ENCODE measurements around the gene CAB39L. TPM values are rescaled to one million over a fixed set of nuclear protein-coding genes. Genes with fewer than 3 reads are reported as not detected.
A peak's percentile ranks its signal among the peaks of the same experiment; 100 is the strongest.

CAB39L gene
- total and polyA plus RNA-seq, 2 of the 4 experiments (the other 2 are of a cell fraction), result 8.5 to 16.7 TPM

DNA sequence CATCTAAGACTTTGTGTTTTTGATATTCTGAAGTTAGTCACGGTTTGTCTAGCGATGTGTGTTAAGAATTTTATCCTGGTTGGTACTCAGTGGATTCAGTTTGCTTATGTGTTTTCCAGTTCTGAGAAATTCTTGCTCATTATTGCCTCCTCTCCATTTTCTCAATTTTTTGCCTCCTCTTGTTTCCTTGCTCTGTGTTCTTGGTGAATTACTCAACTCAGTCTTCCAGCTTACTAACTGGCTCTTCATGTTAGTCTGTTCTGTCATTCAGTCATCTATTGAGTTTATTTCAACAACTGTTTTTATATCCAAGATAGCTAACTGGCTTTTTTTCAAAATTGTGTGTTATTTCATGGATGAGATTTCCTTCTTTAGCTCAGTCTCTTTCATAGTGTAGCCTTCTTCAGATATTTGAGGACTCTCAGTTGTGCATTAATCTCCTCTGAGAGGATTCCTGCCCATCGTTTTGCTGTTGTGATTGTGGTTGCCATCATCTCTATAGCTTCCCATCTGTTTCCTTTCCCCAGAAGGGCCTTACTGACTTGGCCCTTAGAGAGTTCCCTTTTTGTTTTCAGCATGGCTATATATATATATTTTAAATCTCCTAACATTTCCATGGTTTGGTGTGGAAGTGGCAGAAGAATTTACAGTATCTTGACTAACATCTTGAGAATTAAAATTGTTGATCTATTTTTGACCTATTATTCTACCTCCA is 6.4 kb upstream of the CAB39L start:
- ChIA-PET POLR2A (ENCODE audit: unreplicated experiment) (interaction anchor here (0.6 kb wide), 1 partner anchor 55 kb away, joined by 5 read pairs; no protein-coding TSS in a partner anchor), CTCF (no interaction called here)
- H3K79me1 ChIP-seq (ENCODE audit: low read depth in 1 of 2, low read length in 2 of 2), result peaks cover 14 to 36% of the 10 kb centered on the region in 2 experiments
- H3K27me3 ChIP-seq (ENCODE audit: control insufficient read depth, insufficient read depth, low read length), result no peaks in the 10 kb centered on the region
- H4K8ac ChIP-seq (ENCODE audit: low read depth in 2 of 2, low read length in 2 of 2), result peak overlapping the region in 1 of 2 experiments; percentile 32; a peak in 2 of 4 replicates
- H2AFZ ChIP-seq (replicated peaks; ENCODE audit: low read length, poor library complexity), result no peak overlapping the region
- ATAC-seq (ENCODE audit: low read depth) (no peak), DNase-seq (no peak)
- H2BK5ac ChIP-seq (ENCODE audit: low read depth, low read length, poor library complexity, severe bottlenecking), result peak overlapping the region; percentile 64
- no peaks in the 10 kb centered on the region for H3K9me1 ChIP-seq (ENCODE audit: insufficient read depth, low read length)
- H4K5ac ChIP-seq (ENCODE audit: low read depth, low read length), result peak overlapping the region; percentile 59; the same call in 1 of the 2 replicates
- no peaks in the 10 kb centered on the region for H3K9me3 ChIP-seq (ENCODE audit: control insufficient read depth, insufficient read depth, low read length)
- BruUV-seq (replicated peaks), result no TSS peak
- no peak for TF ChIP-seq RFX5 (IDR thresholded peaks at IDR 0.05; ENCODE audit: low read depth, low read length)
- no peak for TF ChIP-seq RCOR1 (IDR thresholded peaks at IDR 0.05; ENCODE audit: insufficient replicate concordance, low read length)
- no peak for TF ChIP-seq SMC3 (IDR thresholded peaks at IDR 0.05; ENCODE audit: low read depth, low read length)
- no peak for TF ChIP-seq RAD21 (IDR thresholded peaks at IDR 0.05; ENCODE audit: low read length)
- TF ChIP-seq, protein P1, sequence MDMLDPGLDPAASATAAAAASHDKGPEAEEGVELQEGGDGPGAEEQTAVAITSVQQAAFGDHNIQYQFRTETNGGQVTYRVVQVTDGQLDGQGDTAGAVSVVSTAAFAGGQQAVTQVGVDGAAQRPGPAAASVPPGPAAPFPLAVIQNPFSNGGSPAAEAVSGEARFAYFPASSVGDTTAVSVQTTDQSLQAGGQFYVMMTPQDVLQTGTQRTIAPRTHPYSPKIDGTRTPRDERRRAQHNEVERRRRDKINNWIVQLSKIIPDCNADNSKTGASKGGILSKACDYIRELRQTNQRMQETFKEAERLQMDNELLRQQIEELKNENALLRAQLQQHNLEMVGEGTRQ (IDR thresholded peaks at IDR 0.05; ENCODE audit: low read depth, low read length), result no peak
- no peaks in the 10 kb centered on the region for H3K36me3 ChIP-seq (ENCODE audit: control insufficient read depth, insufficient read depth, low read length)
- H2BK15ac ChIP-seq (ENCODE audit: low read depth, low read length), result peak overlapping the region; percentile 6; the same call in 2 of the 3 replicates
- no peaks in the 10 kb centered on the region for H4K20me1 ChIP-seq (ENCODE audit: insufficient read depth, low read length)
- H4K91ac ChIP-seq (ENCODE audit: insufficient read depth, low read depth, low read length), result peak overlapping the region; percentile 26; the same call in 1 of the 2 replicates
- peaks cover 6% of the 10 kb centered on the region for H3K4me1 ChIP-seq (ENCODE audit: control insufficient read depth, insufficient read depth, low read length)
- peak overlapping the region; percentile 1; the same call in 1 of the 2 replicates for H3K4ac ChIP-seq (ENCODE audit: low read depth, low read length)
- WGBS, 2 experiments (ENCODE audit: extremely low coverage in 2 of 2, insufficient read length in 1 of 2), result no CpG with 5 or more reads among the region's 3 CpGs
- no peak overlapping the region for H3K27ac ChIP-seq (ENCODE audit: insufficient read depth, low read length)
- no peak overlapping the region for H3K4me3 ChIP-seq (ENCODE audit: insufficient read depth, low read depth, low read length)
- H2BK120ac ChIP-seq (ENCODE audit: low read depth, low read length), result peak overlapping the region; percentile 61; the same call in 1 of the 2 replicates
- H3K4me2 ChIP-seq (ENCODE audit: low read depth, low read length), result no peak overlapping the region; the same call in 1 of the 2 replicates
- in situ Hi-C loops (cut with MboI; ENCODE audit: low sequenced_read_pairs), result no loop called here
- H3K18ac ChIP-seq (ENCODE audit: low read depth, low read length), result peak overlapping the region; percentile 92; the same call in 1 of the 2 replicates
- peak overlapping the region; percentile 50; the same call in 1 of the 2 replicates for H3K14ac ChIP-seq (replicated peaks; ENCODE audit: low read depth, low read length)
- intact Hi-C loops (cut with micrococcal nuclease), result no loop called here
- H3K56ac ChIP-seq (ENCODE audit: extremely low read depth, insufficient read depth, low read length), result no peak overlapping the region
- no peak overlapping the region; the same call in 1 of the 2 replicates for H3K23ac ChIP-seq (ENCODE audit: low read depth, low read length)
- H3K9ac ChIP-seq (ENCODE audit: low read depth, low read length), result no peak overlapping the region
- dilution Hi-C loops (cut with HindIII; ENCODE audit: low sequenced_read_pairs, unreplicated experiment), result no loop called here
- H2AK9ac ChIP-seq (replicated peaks; ENCODE audit: low read depth, low read length, poor library complexity), result no peak overlapping the region
- H2BK20ac ChIP-seq (ENCODE audit: low read depth, low read length), result peak overlapping the region; percentile 54
- no peak overlapping the region for H2AK5ac ChIP-seq (ENCODE audit: low read depth, low read length)
